Measurements from ENCODE around the gene KLK14. TPM values are rescaled to one million over a fixed set of nuclear protein-coding genes. Genes with fewer than 3 reads are reported as not detected.

KLK14 gene
- total and polyA plus RNA-seq, 8 donors, result 0.17 to 0.45 (median 0.27) TPM; not detected in 2

GRCh38 chr19:51089786-51090185 lies 7.1 kb upstream of the KLK14 start:
- no peaks in the 10 kb centered on the region for H3K27me3 ChIP-seq
- intact Hi-C loops (cut with DNase I), result no loop called here
- H3K4me3 ChIP-seq, result no peak overlapping the region
- H3K27ac ChIP-seq, result no peak overlapping the region
- TF ChIP-seq CTCF (IDR thresholded peaks at IDR 0.05), result no peak
- peaks cover 0 to 2% of the 10 kb centered on the region in 2 donors for H3K4me1 ChIP-seq
- DNase-seq, result no peak
- ATAC-seq, result no peak
- no peaks in the 10 kb centered on the region for H3K36me3 ChIP-seq
- no peaks in the 10 kb centered on the region for H3K9me3 ChIP-seq

- no peaks in the 10 kb centered on the region for H3K9me3 ChIP-seq
- ATAC-seq, result no peak
- H3K27ac ChIP-seq, result no peak overlapping the region
- TF ChIP-seq CTCF (IDR thresholded peaks at IDR 0.05), result no peak
- peaks cover 0 to 20% of the 10 kb centered on the region in 2 donors for H3K27me3 ChIP-seq
- H3K4me1 ChIP-seq, result no peaks in the 10 kb centered on the region
- no peak for DNase-seq
- H3K4me3 ChIP-seq, result no peak overlapping the region
- intact Hi-C loops (cut with DNase I), result no loop called here
- H3K36me3 ChIP-seq, result no peaks in the 10 kb centered on the region
Observed at GRCh38 chr19:51086153-51086850, 3.6 kb upstream of the KLK14 start.

- intact Hi-C loops (cut with DNase I), result no loop called here
- H3K27me3 ChIP-seq, result peaks cover 0 to 23% of the 10 kb centered on the region in 2 donors
- no peak for ATAC-seq
- no peaks in the 10 kb centered on the region for H3K9me3 ChIP-seq
- no peak overlapping the region for H3K4me3 ChIP-seq
- no peak for DNase-seq
- no peaks in the 10 kb centered on the region for H3K36me3 ChIP-seq
- no peak overlapping the region for H3K27ac ChIP-seq
- H3K4me1 ChIP-seq, result no peaks in the 10 kb centered on the region
- no peak for TF ChIP-seq CTCF (IDR thresholded peaks at IDR 0.05)
Observed at GRCh38 chr19:51084505-51084904, 1.8 kb upstream of the KLK14 start.

GRCh38 chr19:51083783-51084182 lies 1.1 kb upstream of the KLK14 start:
- Histone ChIP-seq H3K4me3 (no peak overlapping the region), H3K36me3 (no peaks in the 10 kb centered on the region), H3K27me3 (peaks cover 0 to 28% of the 10 kb centered on the region in 2 donors), H3K9me3 (no peaks in the 10 kb centered on the region), H3K4me1 (no peaks in the 10 kb centered on the region), H3K27ac (no peak overlapping the region)
- ATAC-seq, result no peak
- no peak for DNase-seq
- TF ChIP-seq CTCF (IDR thresholded peaks at IDR 0.05), result no peak
- intact Hi-C loops (cut with DNase I), result no loop called here

DNA sequence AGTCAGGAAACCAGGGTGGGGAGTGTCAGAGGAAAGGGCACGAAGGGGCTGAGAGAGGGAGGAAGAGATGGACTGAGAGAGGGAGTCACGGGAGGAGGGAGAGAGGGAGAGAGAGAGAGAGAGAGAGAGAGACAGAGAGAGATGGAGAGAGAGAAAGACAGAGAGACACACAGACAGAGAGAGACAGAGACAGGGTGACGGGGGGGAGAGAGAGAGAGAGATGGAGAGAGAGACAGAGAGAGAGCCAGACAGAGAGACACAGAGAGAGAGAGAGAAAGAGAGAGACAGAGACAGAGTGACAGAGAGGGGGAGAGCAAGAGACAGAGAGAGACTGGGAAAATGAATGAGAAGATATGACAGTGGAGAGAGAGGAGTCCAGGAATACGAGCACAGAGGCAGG lies 494 bp upstream of the KLK14 start:
- Histone ChIP-seq H3K4me3 (no peak overlapping the region), H3K9me3 (no peaks in the 10 kb centered on the region), H3K36me3 (no peaks in the 10 kb centered on the region), H3K27ac (no peak overlapping the region), H3K27me3 (peaks cover 0 to 28% of the 10 kb centered on the region in 2 donors), H3K4me1 (no peaks in the 10 kb centered on the region)
- intact Hi-C loops (cut with DNase I), result no loop called here
- ATAC-seq (no peak), DNase-seq (no peak)
- no peak for TF ChIP-seq CTCF (IDR thresholded peaks at IDR 0.05)

Measured in left lung (tissue), 10 donors.